Activated naive CD4-positive, alpha-beta T cell treated with anti-CD3 and anti-CD28 coated beads, Interleukin-2, amount 50 U/mL, for 72 hours (primary cell): Measurements from ENCODE around the gene FAIM. TPM values are rescaled to one million over a fixed set of nuclear protein-coding genes. Genes with fewer than 3 reads are reported as not detected.
"Not testable (repeated sequence)": the region's sequence is repeated elsewhere in the genome, so short reads cannot be mapped to it uniquely, and the experiment has no call there.

ENCODE experiments used
- ATAC-seq, 2 donors: fragments of 150-1000 bp; cut with Tn5 transposase; 2 replicates each; pipeline ENCODE4 v1.10.0; 2021; ENCODE audit warnings: mild to moderate bottlenecking in 2 of 2, moderate library complexity in 2 of 2
- DNase-seq, 2 donors: peaks; one replicate each; pipeline ENCODE4 v3.0.0; 2021 to 2022; ENCODE audit warnings: low spot score in 2 of 2
- H3K27ac Mint-ChIP-seq, 2 donors: one replicate each; pipeline ENCODE4 v1.8.0; 2022; ENCODE audit warnings: mild to moderate bottlenecking in 2 of 2, mixed read lengths in 2 of 2
- H3K36me3 Mint-ChIP-seq, 2 donors: one replicate each; pipeline ENCODE4 v1.8.0; 2022; ENCODE audit warnings: mixed read lengths in 2 of 2
- H3K9me3 Mint-ChIP-seq, 2 donors: one replicate each; pipeline ENCODE4 v1.8.0; 2022; ENCODE audit warnings: mixed read lengths in 2 of 2
- total RNA-seq, 2 donors: library from RNA; stranded (reverse); gene quantifications; one replicate each; pipeline ENCODE4 v1.2.3, GENCODE V29; 2022

FAIM gene
- total RNA-seq, 2 donors from 2014 or later = 2.1 to 2.2 TPM

GRCh38 chr3:138594935-138595610, 13.5 kb upstream of the FAIM start:
- ATAC-seq (no peak), DNase-seq (no peak)
- Mint-ChIP-seq H3K36me3 (no peaks in the 10 kb centered on the region), H3K9me3 (peaks cover 0 to 3% of the 10 kb centered on the region in 2 donors), H3K27ac (peak overlapping the region; percentile 93 to 94)

GRCh38 chr3:138597186-138597976, 11.2 kb upstream of the FAIM start:
- H3K9me3 Mint-ChIP-seq, H3K36me3 Mint-ChIP-seq, H3K27ac Mint-ChIP-seq, ATAC-seq, DNase-seq: not testable (repeated sequence)

GRCh38 chr3:138598534-138598933, 10.0 kb upstream of the FAIM start:
- ATAC-seq (no peak), DNase-seq (no peak)
- no peak overlapping the region for H3K27ac Mint-ChIP-seq
- H3K36me3 Mint-ChIP-seq = peaks cover 0 to 15% of the 10 kb centered on the region in 2 donors
- H3K9me3 Mint-ChIP-seq = peaks cover 0 to 9% of the 10 kb centered on the region in 2 donors

- Mint-ChIP-seq H3K27ac (no peak overlapping the region), H3K9me3 (peaks cover 0 to 17% of the 10 kb centered on the region in 2 donors), H3K36me3 (peaks cover 0 to 23% of the 10 kb centered on the region in 2 donors)
- ATAC-seq = no peak
- no peak for DNase-seq
Measured at GRCh38 chr3:138600100-138600745, 8.3 kb upstream of the FAIM start.

- not testable (repeated sequence) for H3K27ac Mint-ChIP-seq, ATAC-seq, DNase-seq
- Mint-ChIP-seq H3K36me3 (peaks cover 0 to 23% of the 10 kb centered on the region in 2 donors), H3K9me3 (peaks cover 0 to 17% of the 10 kb centered on the region in 2 donors)
Measured at GRCh38 chr3:138601661-138602060, 6.9 kb upstream of the FAIM start.

GRCh38 chr3:138604106-138604595, 4.4 kb upstream of the FAIM start:
- H3K27ac Mint-ChIP-seq, DNase-seq, ATAC-seq: not testable (repeated sequence)
- peaks cover 0 to 23% of the 10 kb centered on the region in 2 donors for H3K36me3 Mint-ChIP-seq
- peaks cover 0 to 14% of the 10 kb centered on the region in 2 donors for H3K9me3 Mint-ChIP-seq

GRCh38 chr3:138609898-138610266, 1.3 kb downstream of the FAIM start:
- peaks cover 0 to 5% of the 10 kb centered on the region in 2 donors for H3K36me3 Mint-ChIP-seq
- peak overlapping the region; percentile 80 to 85 for H3K27ac Mint-ChIP-seq
- H3K9me3 Mint-ChIP-seq = no peaks in the 10 kb centered on the region
- ATAC-seq (no peak), DNase-seq (no peak)

GRCh38 chr3:138615462-138615861, 6.9 kb downstream of the FAIM start:
- H3K36me3 Mint-ChIP-seq = no peaks in the 10 kb centered on the region
- DNase-seq = no peak
- H3K27ac Mint-ChIP-seq = no peak overlapping the region
- ATAC-seq = no peak
- no peaks in the 10 kb centered on the region for H3K9me3 Mint-ChIP-seq

- DNase-seq (no peak), ATAC-seq (no peak)
- Mint-ChIP-seq H3K9me3 (no peaks in the 10 kb centered on the region), H3K36me3 (no peaks in the 10 kb centered on the region), H3K27ac (no peak overlapping the region)
Measured at GRCh38 chr3:138620431-138620830, 11.9 kb downstream of the FAIM start.

- no peak overlapping the region for H3K27ac Mint-ChIP-seq
- H3K9me3 Mint-ChIP-seq = no peaks in the 10 kb centered on the region
- no peak for DNase-seq
- ATAC-seq = no peak
- H3K36me3 Mint-ChIP-seq = no peaks in the 10 kb centered on the region
Measured at GRCh38 chr3:138624518-138624917, 15.9 kb downstream of the FAIM start.

- Mint-ChIP-seq H3K36me3 (no peaks in the 10 kb centered on the region), H3K27ac (no peak overlapping the region), H3K9me3 (no peaks in the 10 kb centered on the region)
- DNase-seq = no peak
- ATAC-seq = peak in 1 of 2 donors; percentile 50
Measured at GRCh38 chr3:138625707-138626365, 17.3 kb downstream of the FAIM start.

GRCh38 chr3:138629526-138629925, 21.0 kb downstream of the FAIM start:
- no peaks in the 10 kb centered on the region for H3K36me3 Mint-ChIP-seq
- H3K9me3 Mint-ChIP-seq = no peaks in the 10 kb centered on the region
- DNase-seq (no peak), ATAC-seq (no peak)
- H3K27ac Mint-ChIP-seq = no peak overlapping the region

- ATAC-seq (no peak), DNase-seq (no peak)
- peaks cover 10 to 15% of the 10 kb centered on the region in 2 donors for H3K36me3 Mint-ChIP-seq
- no peak overlapping the region for H3K27ac Mint-ChIP-seq
- H3K9me3 Mint-ChIP-seq = peaks cover 13 to 20% of the 10 kb centered on the region in 2 donors
Measured at GRCh38 chr3:138638641-138639040, 30.1 kb downstream of the FAIM start.

- peaks cover 24 to 26% of the 10 kb centered on the region in 2 donors for H3K9me3 Mint-ChIP-seq
- no peak for ATAC-seq
Measured at GRCh38 chr3:138640537-138640936, 32.0 kb downstream of the FAIM start.

GRCh38 chr3:138642226-138642926, 33.8 kb downstream of the FAIM start:
- DNase-seq = no peak
- Mint-ChIP-seq H3K9me3 (peaks cover 34% of the 10 kb centered on the region in 2 donors), H3K27ac (no peak overlapping the region), H3K36me3 (peaks cover 23% of the 10 kb centered on the region in 2 donors)
- no peak for ATAC-seq

More at GRCh38 chr3:138640537-138640936, 32.0 kb downstream of the FAIM start:
- Mint-ChIP-seq H3K36me3 (peaks cover 15 to 17% of the 10 kb centered on the region in 2 donors), H3K27ac (no peak overlapping the region)
- no peak for DNase-seq

GRCh38 chr3:138642927-138643253, 34.3 kb downstream of the FAIM start:
- DNase-seq = no peak
- Mint-ChIP-seq H3K27ac (no peak overlapping the region), H3K9me3 (peaks cover 33 to 34% of the 10 kb centered on the region in 2 donors), H3K36me3 (peaks cover 23% of the 10 kb centered on the region in 2 donors)
- no peak for ATAC-seq
